Smooth muscle cell (in vitro differentiated cells): ENCODE results near the gene PTPRN2. TPM values are rescaled to one million over a fixed set of nuclear protein-coding genes. Genes with fewer than 3 reads are reported as not detected.

Experiments used
- DNase-seq: peaks from one replicate; lab custom pipeline; 2025; ENCODE audit not compliant: unreplicated experiment; lab: John Stamatoyannopoulos, UW
- H2AFZ ChIP-seq: fragments of 200-600 bp; sonication (generic); 2 replicates; pipeline ENCODE4 v1.6.0; 2016; ENCODE audit warnings: antibody characterized with exemption, low read depth, mild to moderate bottlenecking
- H3F3A ChIP-seq: fragments of 200-600 bp; sonication (generic); 2 replicates; pipeline ENCODE4 v1.6.0; 2017; ENCODE audit warnings: antibody characterized with exemption, low read depth
- H3K27ac ChIP-seq: fragments of 200-600 bp; sonication (generic); 2 replicates; pipeline ENCODE4 v1.5.1; 2016; ENCODE audit warnings: low read depth, mild to moderate bottlenecking
- H3K27me3 ChIP-seq: fragments of 200-600 bp; sonication (generic); 2 replicates; pipeline ENCODE4 v1.6.1; 2016; ENCODE audit warnings: low read depth, mild to moderate bottlenecking
- H3K36me3 ChIP-seq: fragments of 200-600 bp; sonication (generic); 2 replicates; pipeline ENCODE4 v1.5.1; 2016; ENCODE audit warnings: low read depth
- H3K4me1 ChIP-seq: fragments of 200-600 bp; sonication (generic); 2 replicates; pipeline ENCODE4 v1.5.1; 2016; ENCODE audit warnings: low read depth
- H3K4me2 ChIP-seq: fragments of 200-600 bp; sonication (generic); 2 replicates; pipeline ENCODE4 v1.6.0; 2016; ENCODE audit warnings: mild to moderate bottlenecking
- H3K4me3 ChIP-seq: fragments of 200-600 bp; sonication (generic); 2 replicates; pipeline ENCODE4 v1.5.1; 2016; ENCODE audit warnings: mild to moderate bottlenecking
- H3K79me2 ChIP-seq: fragments of 200-600 bp; sonication (generic); 2 replicates; pipeline ENCODE4 v1.6.0; 2016; ENCODE audit warnings: low read depth, mild to moderate bottlenecking
- H3K9ac ChIP-seq: fragments of 200-600 bp; sonication (generic); 2 replicates; pipeline ENCODE4 v1.6.0; 2016; ENCODE audit warnings: low read depth
- H3K9me3 ChIP-seq: fragments of 200-600 bp; sonication (generic); replicated peaks from 2 replicates; pipeline ENCODE4 v1.5.1; 2016; ENCODE audit warnings: low read depth
- H4K20me1 ChIP-seq: fragments of 200-600 bp; sonication (generic); 2 replicates; pipeline ENCODE4 v1.6.0; 2016; ENCODE audit warnings: low read depth
- WGBS: methylation state at CpG from one replicate; pipeline ENCODE4 v1.1.7; 2016; ENCODE audit warnings: low lambda C conversion rate; 5-methylcytosine and 5-hydroxymethylcytosine counted together
- polyA plus RNA-seq: library from polyadenylated mRNA; unstranded; fragments of >200 nt; fragmentation: Nextera tagmentation; extraction: Ambion mirVana; gene quantifications from 2 replicates; pipeline ENCODE4 v1.2.1, GENCODE V29; 2016
- total RNA-seq: library from RNA; depleted of rRNA; stranded (reverse); fragments of >200 nt; gene quantifications from 2 replicates; pipeline ENCODE4 v1.2.3, GENCODE V29; 2014
- TF ChIP-seq, protein P1 (sequence below): fragments of 200-600 bp; sonication (generic); IDR thresholded peaks from 2 replicates; pipeline ENCODE4 v1.5.1; 2017; ENCODE audit warnings: borderline replicate concordance, mild to moderate bottlenecking, antibody characterized with exemption; ENCODE audit not compliant: insufficient read depth, poor library complexity, severe bottlenecking

Gene PTPRN2
- total and polyA plus RNA-seq, 2 experiments from 2014 or later = 0.09 to 0.87 TPM

GRCh38 chr7:158570449-158571170, 17.0 kb downstream of the PTPRN2 start:
- Histone ChIP-seq H3K9ac (no peak overlapping the region), H2AFZ (no peak overlapping the region), H4K20me1 (no peaks in the 10 kb centered on the region), H3K4me1 (no peaks in the 10 kb centered on the region), H3K9me3 (no peaks in the 10 kb centered on the region), H3K79me2 (no peaks in the 10 kb centered on the region), H3K4me3 (no peak overlapping the region), H3K27me3 (peaks cover 59% of the 10 kb centered on the region), H3K27ac (no peak overlapping the region), H3F3A (no peaks in the 10 kb centered on the region), H3K36me3 (no peaks in the 10 kb centered on the region), H3K4me2 (no peak overlapping the region)
- TF ChIP-seq, protein P1, sequence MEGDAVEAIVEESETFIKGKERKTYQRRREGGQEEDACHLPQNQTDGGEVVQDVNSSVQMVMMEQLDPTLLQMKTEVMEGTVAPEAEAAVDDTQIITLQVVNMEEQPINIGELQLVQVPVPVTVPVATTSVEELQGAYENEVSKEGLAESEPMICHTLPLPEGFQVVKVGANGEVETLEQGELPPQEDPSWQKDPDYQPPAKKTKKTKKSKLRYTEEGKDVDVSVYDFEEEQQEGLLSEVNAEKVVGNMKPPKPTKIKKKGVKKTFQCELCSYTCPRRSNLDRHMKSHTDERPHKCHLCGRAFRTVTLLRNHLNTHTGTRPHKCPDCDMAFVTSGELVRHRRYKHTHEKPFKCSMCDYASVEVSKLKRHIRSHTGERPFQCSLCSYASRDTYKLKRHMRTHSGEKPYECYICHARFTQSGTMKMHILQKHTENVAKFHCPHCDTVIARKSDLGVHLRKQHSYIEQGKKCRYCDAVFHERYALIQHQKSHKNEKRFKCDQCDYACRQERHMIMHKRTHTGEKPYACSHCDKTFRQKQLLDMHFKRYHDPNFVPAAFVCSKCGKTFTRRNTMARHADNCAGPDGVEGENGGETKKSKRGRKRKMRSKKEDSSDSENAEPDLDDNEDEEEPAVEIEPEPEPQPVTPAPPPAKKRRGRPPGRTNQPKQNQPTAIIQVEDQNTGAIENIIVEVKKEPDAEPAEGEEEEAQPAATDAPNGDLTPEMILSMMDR = no peak
- DNase-seq = no peak
- 78% methylated on average over 39 of the region's 44 CpGs for WGBS

- no peak overlapping the region for H3K4me3 ChIP-seq
- H3K9ac ChIP-seq = no peak overlapping the region
- no peaks in the 10 kb centered on the region for H3F3A ChIP-seq
- no peaks in the 10 kb centered on the region for H3K36me3 ChIP-seq
- no peaks in the 10 kb centered on the region for H4K20me1 ChIP-seq
- DNase-seq = no peak
- peaks cover 59% of the 10 kb centered on the region for H3K27me3 ChIP-seq
- TF ChIP-seq, protein P1 = no peak
- no peaks in the 10 kb centered on the region for H3K79me2 ChIP-seq
- 36% methylated on average over 39 of the region's 53 CpGs for WGBS
- H3K9me3 ChIP-seq = no peaks in the 10 kb centered on the region
- H2AFZ ChIP-seq = no peak overlapping the region
- H3K27ac ChIP-seq = no peak overlapping the region
- no peak overlapping the region for H3K4me2 ChIP-seq
- no peaks in the 10 kb centered on the region for H3K4me1 ChIP-seq
Observed at GRCh38 chr7:158569858-158570323, 17.7 kb downstream of the PTPRN2 start.

- Histone ChIP-seq H3K4me1 (no peaks in the 10 kb centered on the region), H3K9me3 (no peaks in the 10 kb centered on the region), H3K4me2 (no peak overlapping the region), H3K36me3 (no peaks in the 10 kb centered on the region), H2AFZ (no peak overlapping the region), H3K27ac (no peak overlapping the region), H3K79me2 (no peaks in the 10 kb centered on the region), H3K4me3 (no peak overlapping the region), H3K27me3 (peaks cover 59% of the 10 kb centered on the region), H4K20me1 (no peaks in the 10 kb centered on the region), H3K9ac (no peak overlapping the region), H3F3A (no peaks in the 10 kb centered on the region)
- WGBS = 88% methylated on average over 34 of the region's 67 CpGs
- TF ChIP-seq, protein P1 = no peak
- no peak for DNase-seq
Observed at GRCh38 chr7:158568974-158569857, 18.4 kb downstream of the PTPRN2 start.
